GM12872 (cell line): ENCODE results near the gene NLRC3.

Experiments used
- TF ChIP-seq, protein P1 (sequence below): IDR thresholded peaks from 3 replicates; pipeline ENCODE4 v1.5.1; 2011; ENCODE audit warnings: low read depth, mild to moderate bottlenecking, low read length, moderate library complexity; ENCODE audit not compliant: insufficient read depth

NLRC3 gene, protein sequence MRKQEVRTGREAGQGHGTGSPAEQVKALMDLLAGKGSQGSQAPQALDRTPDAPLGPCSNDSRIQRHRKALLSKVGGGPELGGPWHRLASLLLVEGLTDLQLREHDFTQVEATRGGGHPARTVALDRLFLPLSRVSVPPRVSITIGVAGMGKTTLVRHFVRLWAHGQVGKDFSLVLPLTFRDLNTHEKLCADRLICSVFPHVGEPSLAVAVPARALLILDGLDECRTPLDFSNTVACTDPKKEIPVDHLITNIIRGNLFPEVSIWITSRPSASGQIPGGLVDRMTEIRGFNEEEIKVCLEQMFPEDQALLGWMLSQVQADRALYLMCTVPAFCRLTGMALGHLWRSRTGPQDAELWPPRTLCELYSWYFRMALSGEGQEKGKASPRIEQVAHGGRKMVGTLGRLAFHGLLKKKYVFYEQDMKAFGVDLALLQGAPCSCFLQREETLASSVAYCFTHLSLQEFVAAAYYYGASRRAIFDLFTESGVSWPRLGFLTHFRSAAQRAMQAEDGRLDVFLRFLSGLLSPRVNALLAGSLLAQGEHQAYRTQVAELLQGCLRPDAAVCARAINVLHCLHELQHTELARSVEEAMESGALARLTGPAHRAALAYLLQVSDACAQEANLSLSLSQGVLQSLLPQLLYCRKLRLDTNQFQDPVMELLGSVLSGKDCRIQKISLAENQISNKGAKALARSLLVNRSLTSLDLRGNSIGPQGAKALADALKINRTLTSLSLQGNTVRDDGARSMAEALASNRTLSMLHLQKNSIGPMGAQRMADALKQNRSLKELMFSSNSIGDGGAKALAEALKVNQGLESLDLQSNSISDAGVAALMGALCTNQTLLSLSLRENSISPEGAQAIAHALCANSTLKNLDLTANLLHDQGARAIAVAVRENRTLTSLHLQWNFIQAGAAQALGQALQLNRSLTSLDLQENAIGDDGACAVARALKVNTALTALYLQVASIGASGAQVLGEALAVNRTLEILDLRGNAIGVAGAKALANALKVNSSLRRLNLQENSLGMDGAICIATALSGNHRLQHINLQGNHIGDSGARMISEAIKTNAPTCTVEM

DNA sequence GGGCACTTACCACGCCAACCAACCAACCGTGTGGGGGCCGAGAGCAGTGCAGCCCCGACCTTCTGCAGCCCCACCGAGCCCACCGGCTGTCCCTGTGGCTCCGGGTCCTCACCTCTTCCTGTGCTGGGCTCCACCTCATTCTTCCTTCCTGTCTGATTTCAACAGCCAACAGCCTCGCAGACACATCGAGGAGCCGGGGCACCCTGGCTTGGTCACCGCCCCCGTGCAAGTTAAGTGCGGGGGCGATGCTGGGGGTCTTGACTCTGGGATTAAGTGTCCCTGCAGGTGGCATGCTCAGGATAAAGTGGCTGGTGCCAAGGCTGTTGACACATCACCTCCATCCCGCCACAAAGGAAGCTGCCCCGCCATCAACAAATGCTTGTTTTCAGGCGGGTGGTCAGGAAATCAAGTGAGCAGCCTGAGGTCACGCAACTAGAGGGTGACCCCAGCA, at the start of gene NLRC3:
Gene NLRC3, minus strand, starts transcription at position 102 of the 451 bp plus-strand sequence. CDS start 12,367 bp downstream, outside the sequence.
- TF ChIP-seq, protein P1, sequence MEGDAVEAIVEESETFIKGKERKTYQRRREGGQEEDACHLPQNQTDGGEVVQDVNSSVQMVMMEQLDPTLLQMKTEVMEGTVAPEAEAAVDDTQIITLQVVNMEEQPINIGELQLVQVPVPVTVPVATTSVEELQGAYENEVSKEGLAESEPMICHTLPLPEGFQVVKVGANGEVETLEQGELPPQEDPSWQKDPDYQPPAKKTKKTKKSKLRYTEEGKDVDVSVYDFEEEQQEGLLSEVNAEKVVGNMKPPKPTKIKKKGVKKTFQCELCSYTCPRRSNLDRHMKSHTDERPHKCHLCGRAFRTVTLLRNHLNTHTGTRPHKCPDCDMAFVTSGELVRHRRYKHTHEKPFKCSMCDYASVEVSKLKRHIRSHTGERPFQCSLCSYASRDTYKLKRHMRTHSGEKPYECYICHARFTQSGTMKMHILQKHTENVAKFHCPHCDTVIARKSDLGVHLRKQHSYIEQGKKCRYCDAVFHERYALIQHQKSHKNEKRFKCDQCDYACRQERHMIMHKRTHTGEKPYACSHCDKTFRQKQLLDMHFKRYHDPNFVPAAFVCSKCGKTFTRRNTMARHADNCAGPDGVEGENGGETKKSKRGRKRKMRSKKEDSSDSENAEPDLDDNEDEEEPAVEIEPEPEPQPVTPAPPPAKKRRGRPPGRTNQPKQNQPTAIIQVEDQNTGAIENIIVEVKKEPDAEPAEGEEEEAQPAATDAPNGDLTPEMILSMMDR = no peak

DNA sequence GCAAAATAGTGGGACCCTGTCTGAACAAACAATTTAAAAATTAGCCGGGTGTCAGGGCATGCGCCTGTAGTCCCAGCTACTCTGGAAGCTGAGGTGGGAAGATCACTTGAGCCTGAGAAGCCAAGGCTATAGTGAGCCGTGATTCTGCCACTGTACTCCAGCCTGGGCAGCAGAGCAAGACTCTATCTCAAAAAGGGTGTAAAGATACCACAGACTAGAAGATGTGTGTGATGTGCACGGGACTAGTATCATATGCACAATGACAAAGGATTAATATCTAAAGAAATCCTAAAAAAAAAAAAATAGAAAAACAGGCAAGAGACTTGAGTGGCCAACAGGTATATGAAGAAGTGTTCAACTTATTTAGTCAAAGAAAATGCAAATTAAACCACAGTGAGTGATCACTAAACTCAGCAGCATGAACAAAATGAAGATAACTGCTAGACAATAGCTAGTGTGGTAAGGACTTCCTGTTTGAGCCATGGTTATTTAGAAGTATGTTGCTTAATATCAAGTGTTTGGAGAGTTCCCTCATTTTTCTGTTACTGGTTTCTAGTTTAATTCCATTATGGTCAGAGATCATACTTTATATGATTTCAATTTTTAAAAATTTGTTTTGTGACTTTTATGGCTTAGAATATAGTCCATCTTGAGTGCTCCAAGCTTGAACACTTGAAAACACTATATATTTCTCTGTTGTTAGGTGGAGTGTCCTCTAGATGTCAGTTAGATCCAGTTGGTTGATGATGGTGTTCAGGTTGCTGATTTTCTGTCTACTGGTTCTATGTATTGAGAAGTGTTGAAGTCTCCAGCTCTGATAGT, 48.9 kb upstream of the NLRC3 start:
- TF ChIP-seq, protein P1 = 0 out of 3 replicates have a peak, but pooled peaks have one; percentile 9

DNA sequence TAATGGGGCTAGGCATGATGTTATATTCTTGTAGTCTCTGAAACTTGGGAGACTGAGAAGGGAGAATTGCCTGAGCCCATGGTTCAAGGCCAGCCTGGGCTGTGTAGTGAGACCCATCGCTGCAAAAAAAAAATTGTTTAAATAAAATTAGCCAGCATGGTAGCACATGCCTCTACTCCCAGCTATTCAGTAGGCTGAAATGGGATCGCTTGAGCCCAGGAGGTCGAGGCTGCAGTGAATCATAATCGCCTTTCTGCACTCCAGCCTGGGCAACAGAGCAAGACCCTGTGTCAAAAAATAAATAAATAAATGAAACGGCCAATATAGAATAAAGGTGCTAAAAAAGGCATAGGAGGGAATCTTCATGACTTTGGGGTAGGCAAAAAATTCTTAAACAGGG, 48.1 kb upstream of the NLRC3 start:
- TF ChIP-seq, protein P1 = no peak

DNA sequence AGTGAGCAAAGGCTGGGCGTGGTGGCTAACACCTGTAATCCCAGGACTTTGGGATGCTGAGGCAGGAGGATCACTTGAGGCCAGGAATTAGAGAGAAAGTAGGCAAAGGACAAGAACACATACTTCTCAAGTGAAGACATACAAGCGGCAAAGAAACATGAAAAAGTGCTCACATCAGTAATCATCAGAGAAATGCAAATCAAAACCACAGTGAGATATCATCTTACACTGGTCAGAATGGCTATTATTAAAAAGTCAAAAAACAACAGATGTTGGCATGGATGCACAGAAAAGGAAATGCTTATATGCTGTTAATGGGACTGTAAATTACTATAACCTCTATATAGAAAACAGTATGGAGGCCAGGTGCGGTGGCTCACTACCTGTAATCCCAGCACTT, 46.4 kb upstream of the NLRC3 start:
- TF ChIP-seq, protein P1 = no peak

- TF ChIP-seq, protein P1 = no peak
These were observed 41.6 kb upstream of the NLRC3 start for GRCh38 chr16:3618769-3619141.

GRCh38 chr16:3612510-3613466, 35.6 kb upstream of the NLRC3 start:
- TF ChIP-seq, protein P1 = no peak
